OCI-M1 (cell line): ENCODE measurements around the gene PRSS56.

Experiments used
- DNase-seq: peaks from one replicate; lab custom pipeline; 2025; lab: John Stamatoyannopoulos, UW

PRSS56 gene

GRCh38 chr2:232486558-232487384, 33.4 kb upstream of the PRSS56 start:
- no peak for DNase-seq

GRCh38 chr2:232487385-232488096, 32.6 kb upstream of the PRSS56 start, which contains the start of gene ECEL1:
Gene ECEL1 (minus strand): TSS chr2:232487834. CDS start chr2:232486653, 1,181 bp downstream.
- no peak for DNase-seq

GRCh38 chr2:232488097-232488711, 32.0 kb upstream of the PRSS56 start:
- no peak for DNase-seq

GRCh38 chr2:232488721-232489300, 31.4 kb upstream of the PRSS56 start:
- DNase-seq: no peak

GRCh38 chr2:232489516-232490220, 30.5 kb upstream of the PRSS56 start:
- no peak for DNase-seq

- no peak for DNase-seq
These were observed 29.7 kb upstream of the PRSS56 start for GRCh38 chr2:232490221-232491138.

- no peak for DNase-seq
These were observed 28.9 kb upstream of the PRSS56 start for GRCh38 chr2:232491139-232491780.

GRCh38 chr2:232492236-232492848, 27.8 kb upstream of the PRSS56 start:
- no peak for DNase-seq

GRCh38 chr2:232492963-232493700, 27.1 kb upstream of the PRSS56 start:
- no peak for DNase-seq

- no peak for DNase-seq
These were observed 26.3 kb upstream of the PRSS56 start for GRCh38 chr2:232493701-232494474.

- DNase-seq: no peak
These were observed 25.6 kb upstream of the PRSS56 start for GRCh38 chr2:232494542-232494941.

GRCh38 chr2:232495292-232495691, 24.9 kb upstream of the PRSS56 start:
- no peak for DNase-seq

- no peak for DNase-seq
These were observed 23.5 kb upstream of the PRSS56 start for GRCh38 chr2:232496501-232497270.

GRCh38 chr2:232497348-232497747, 22.8 kb upstream of the PRSS56 start:
- no peak for DNase-seq

- DNase-seq: no peak
These were observed 21.7 kb upstream of the PRSS56 start for GRCh38 chr2:232498452-232498851.

- DNase-seq: no peak
These were observed 18.8 kb upstream of the PRSS56 start for GRCh38 chr2:232501331-232501771.

- no peak for DNase-seq
These were observed 18.3 kb upstream of the PRSS56 start for GRCh38 chr2:232501794-232502390.
